Measurements from ENCODE around the gene DCP1B. TPM values are rescaled to one million over a fixed set of nuclear protein-coding genes. Genes with fewer than 3 reads are reported as not detected.

DCP1B gene
- total RNA-seq, 6 experiments from 2014 or later: 4.1 to 7.6 (median 6.0) TPM

DNA sequence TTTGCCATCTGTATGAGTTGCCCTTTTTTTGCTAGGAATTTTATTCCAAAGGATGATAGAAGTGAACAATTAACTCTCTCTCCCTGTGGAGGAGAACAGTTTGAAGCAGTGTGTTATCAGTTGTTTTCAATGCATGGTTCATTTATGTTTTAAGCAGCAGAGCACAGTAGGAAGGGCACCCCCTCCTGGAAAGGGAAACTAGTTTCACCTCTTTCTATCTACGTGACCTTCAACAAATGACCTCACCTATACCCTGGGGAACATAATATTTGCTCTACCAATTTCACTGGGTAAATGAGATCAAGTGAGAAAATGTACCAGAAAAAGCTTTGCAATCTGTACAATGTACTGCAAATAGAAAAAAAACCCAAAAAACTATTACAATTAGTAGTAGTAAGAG, 5.4 kb upstream of the DCP1B start:
- peaks cover 0 to 37% (median 14%) of the 10 kb centered on the region in 4 donors for H3K4me1 ChIP-seq
- DNase-seq (no peak), ATAC-seq (peak in 2 of 4 donors; percentile 14 to 46)
- intact Hi-C loops (cut with DNase I): no loop called here
- H3K9me3 ChIP-seq: no peaks in the 10 kb centered on the region
- no peaks in the 10 kb centered on the region for H3K36me3 ChIP-seq
- no peaks in the 10 kb centered on the region for H3K27me3 ChIP-seq
- no peak overlapping the region for H3K27ac ChIP-seq
- no peak overlapping the region for H3K4me3 ChIP-seq
- TF ChIP-seq CTCF (IDR thresholded peaks at IDR 0.05) (peak in 2 of 4 donors; percentile 8 to 17), POLR2A (IDR thresholded peaks at IDR 0.05) (no peak)
- WGBS (ENCODE audit: insufficient coverage, low coverage, low lambda C conversion rate, missing lambda C conversion rate): 0% methylated on average over 1 of the region's 1 CpG

DNA sequence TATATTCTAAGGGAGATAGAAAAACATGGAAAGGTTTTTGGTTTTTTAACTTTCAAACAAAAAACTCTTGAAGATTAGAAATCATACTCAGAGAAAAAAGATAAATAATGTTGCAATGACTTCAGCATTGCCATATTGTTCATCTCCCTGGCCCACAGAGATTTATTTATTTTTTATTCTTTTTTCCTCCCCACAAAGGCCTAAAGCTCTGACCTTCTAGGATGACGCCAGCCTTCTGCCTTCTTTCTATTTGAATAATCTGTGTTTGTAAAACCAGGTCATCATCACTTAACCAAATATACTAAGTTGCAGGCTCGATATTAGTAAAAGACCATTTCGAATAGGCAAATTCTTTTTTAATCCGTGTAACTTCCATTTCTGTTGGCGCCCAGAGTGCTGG, 4.4 kb upstream of the DCP1B start:
- 28% methylated on average over 5 of the region's 5 CpGs for WGBS (ENCODE audit: insufficient coverage, low coverage, low lambda C conversion rate, missing lambda C conversion rate)
- Histone ChIP-seq H3K9me3 (no peaks in the 10 kb centered on the region), H3K4me1 (peaks cover 0 to 31% (median 13%) of the 10 kb centered on the region in 4 donors), H3K27me3 (no peaks in the 10 kb centered on the region), H3K4me3 (no peak overlapping the region), H3K36me3 (no peaks in the 10 kb centered on the region), H3K27ac (peak overlapping the region in 1 of 3 donors; percentile 10)
- TF ChIP-seq POLR2A (IDR thresholded peaks at IDR 0.05): no peak
- no peak for TF ChIP-seq CTCF (IDR thresholded peaks at IDR 0.05)
- intact Hi-C loops (cut with DNase I): no loop called here
- ATAC-seq (peak in 2 of 4 donors; percentile 5 to 20), DNase-seq (peak in 1 of 3 donors; percentile 39)

GRCh38 chr12:2003676-2004112, 563 bp downstream of the DCP1B start:
- 0% methylated on average over 13 of the region's 13 CpGs for WGBS (ENCODE audit: insufficient coverage, low coverage, low lambda C conversion rate, missing lambda C conversion rate)

GRCh38 chr12:1995205-1995896, 8.9 kb downstream of the DCP1B start:
- intact Hi-C loops (cut with DNase I): no loop called here
- Histone ChIP-seq H3K27ac (peak overlapping the region in 2 of 3 donors; percentile 11 to 91), H3K4me1 (peaks cover 0 to 37% (median 12%) of the 10 kb centered on the region in 4 donors), H3K27me3 (no peaks in the 10 kb centered on the region), H3K4me3 (no peak overlapping the region), H3K9me3 (no peaks in the 10 kb centered on the region), H3K36me3 (peaks cover 0 to 5% (median 0%) of the 10 kb centered on the region in 4 donors)
- DNase-seq (no peak), ATAC-seq (no peak)
- WGBS (ENCODE audit: insufficient coverage, low coverage, low lambda C conversion rate, missing lambda C conversion rate): 89% methylated on average over 4 of the region's 4 CpGs
- TF ChIP-seq CTCF (IDR thresholded peaks at IDR 0.05): no peak
- no peak for TF ChIP-seq POLR2A (IDR thresholded peaks at IDR 0.05)

More at GRCh38 chr12:2003676-2004112, 563 bp downstream of the DCP1B start:
- Histone ChIP-seq H3K27ac (peak overlapping the region; percentile 83 to 86 (median 84)), H3K36me3 (no peaks in the 10 kb centered on the region), H3K4me1 (peaks cover 0 to 13% (median 4%) of the 10 kb centered on the region in 4 donors), H3K4me3 (peak overlapping the region; percentile 68 to 93 (median 92)), H3K27me3 (no peaks in the 10 kb centered on the region), H3K9me3 (no peaks in the 10 kb centered on the region)
- DNase-seq (no peak), ATAC-seq (peak; percentile 32 to 49 (median 36))
- intact Hi-C loops (cut with DNase I): no loop called here
- TF ChIP-seq CTCF (IDR thresholded peaks at IDR 0.05) (no peak), POLR2A (IDR thresholded peaks at IDR 0.05) (no peak)

All from right lobe of liver (tissue), 6 donors.